Left ventricle myocardium inferior (tissue), 1 donor: ENCODE measurements around the gene RASAL3. TPM values are rescaled to one million over a fixed set of nuclear protein-coding genes. Genes with fewer than 3 reads are reported as not detected.

Experiments
- DNase-seq: peaks from one replicate; pipeline ENCODE4 v3.0.0-alpha.2; 2020
- H3K27ac ChIP-seq: fragments of 200-600 bp; replicated peaks from 2 replicates; pipeline ENCODE4 v1.8.0; 2021
- H3K27me3 ChIP-seq: fragments of 200-600 bp; 2 replicates; pipeline ENCODE4 v1.8.0; 2021; ENCODE audit warnings: low read depth
- H3K36me3 ChIP-seq: fragments of 200-600 bp; 2 replicates; pipeline ENCODE4 v1.8.0; 2021
- H3K4me1 ChIP-seq: fragments of 200-600 bp; 2 replicates; pipeline ENCODE4 v1.8.0; 2021
- H3K4me3 ChIP-seq: fragments of 200-600 bp; 2 replicates; pipeline ENCODE4 v1.8.0; 2021; ENCODE audit warnings: mild to moderate bottlenecking, moderate library complexity
- H3K9me3 ChIP-seq: fragments of 200-600 bp; replicated peaks from 2 replicates; pipeline ENCODE4 v1.8.0; 2021
- intact Hi-C: fragments of 100-400 bp; cut with micrococcal nuclease; formaldehyde crosslinking; loops from one replicate; pipeline ENCODE4 v1.11.0; 2022
- total RNA-seq: library from RNA; stranded (reverse); fragmentation: NEBNext Ultra II Directional; extraction: Animal tissue kit (Norgen Biotek cat#: 25700); gene quantifications from one replicate; pipeline ENCODE4 v1.2.1, GENCODE V29; 2021
- TF ChIP-seq, protein P1 (sequence below): fragments of 200-600 bp; IDR thresholded peaks from 2 replicates; pipeline ENCODE4 v1.8.0; 2021; ENCODE audit warnings: antibody characterized with exemption, mild to moderate bottlenecking, borderline replicate concordance
- donor health status: DM: no; HTN: yes; CAD: no; lungs with severe emphysema.

Gene RASAL3
- total RNA-seq, 1 donor from 2014 or later: 1.5 TPM

DNA sequence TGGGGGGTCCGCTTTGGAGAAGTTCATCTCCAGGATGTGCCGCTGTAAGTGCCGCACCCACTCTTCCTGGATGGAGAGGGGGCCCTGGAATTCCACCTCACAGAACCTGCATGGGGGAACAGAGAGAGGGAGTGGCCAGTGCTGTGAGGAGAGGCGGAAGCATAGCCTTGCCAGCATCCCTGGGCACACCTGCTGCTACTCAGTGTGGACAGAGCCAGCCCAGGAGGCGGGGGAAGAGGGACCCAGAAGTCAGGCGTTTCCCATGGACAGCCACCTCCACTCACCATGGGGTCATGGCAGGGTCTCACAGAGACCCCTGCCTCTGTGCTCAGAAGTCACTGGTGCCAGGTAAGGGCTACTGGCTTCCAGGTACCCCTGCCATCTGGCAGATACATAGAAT, 41.2 kb downstream of the RASAL3 start:
- TF ChIP-seq, protein P1, sequence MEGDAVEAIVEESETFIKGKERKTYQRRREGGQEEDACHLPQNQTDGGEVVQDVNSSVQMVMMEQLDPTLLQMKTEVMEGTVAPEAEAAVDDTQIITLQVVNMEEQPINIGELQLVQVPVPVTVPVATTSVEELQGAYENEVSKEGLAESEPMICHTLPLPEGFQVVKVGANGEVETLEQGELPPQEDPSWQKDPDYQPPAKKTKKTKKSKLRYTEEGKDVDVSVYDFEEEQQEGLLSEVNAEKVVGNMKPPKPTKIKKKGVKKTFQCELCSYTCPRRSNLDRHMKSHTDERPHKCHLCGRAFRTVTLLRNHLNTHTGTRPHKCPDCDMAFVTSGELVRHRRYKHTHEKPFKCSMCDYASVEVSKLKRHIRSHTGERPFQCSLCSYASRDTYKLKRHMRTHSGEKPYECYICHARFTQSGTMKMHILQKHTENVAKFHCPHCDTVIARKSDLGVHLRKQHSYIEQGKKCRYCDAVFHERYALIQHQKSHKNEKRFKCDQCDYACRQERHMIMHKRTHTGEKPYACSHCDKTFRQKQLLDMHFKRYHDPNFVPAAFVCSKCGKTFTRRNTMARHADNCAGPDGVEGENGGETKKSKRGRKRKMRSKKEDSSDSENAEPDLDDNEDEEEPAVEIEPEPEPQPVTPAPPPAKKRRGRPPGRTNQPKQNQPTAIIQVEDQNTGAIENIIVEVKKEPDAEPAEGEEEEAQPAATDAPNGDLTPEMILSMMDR: no peak
- peaks cover 53% of the 10 kb centered on the region for H3K36me3 ChIP-seq
- intact Hi-C loops: no loop called here
- DNase-seq: no peak
- H3K4me3 ChIP-seq: no peak overlapping the region
- H3K27me3 ChIP-seq: no peaks in the 10 kb centered on the region
- peaks cover 36% of the 10 kb centered on the region for H3K4me1 ChIP-seq
- H3K27ac ChIP-seq: no peak overlapping the region
- H3K9me3 ChIP-seq: peaks cover 7% of the 10 kb centered on the region

DNA sequence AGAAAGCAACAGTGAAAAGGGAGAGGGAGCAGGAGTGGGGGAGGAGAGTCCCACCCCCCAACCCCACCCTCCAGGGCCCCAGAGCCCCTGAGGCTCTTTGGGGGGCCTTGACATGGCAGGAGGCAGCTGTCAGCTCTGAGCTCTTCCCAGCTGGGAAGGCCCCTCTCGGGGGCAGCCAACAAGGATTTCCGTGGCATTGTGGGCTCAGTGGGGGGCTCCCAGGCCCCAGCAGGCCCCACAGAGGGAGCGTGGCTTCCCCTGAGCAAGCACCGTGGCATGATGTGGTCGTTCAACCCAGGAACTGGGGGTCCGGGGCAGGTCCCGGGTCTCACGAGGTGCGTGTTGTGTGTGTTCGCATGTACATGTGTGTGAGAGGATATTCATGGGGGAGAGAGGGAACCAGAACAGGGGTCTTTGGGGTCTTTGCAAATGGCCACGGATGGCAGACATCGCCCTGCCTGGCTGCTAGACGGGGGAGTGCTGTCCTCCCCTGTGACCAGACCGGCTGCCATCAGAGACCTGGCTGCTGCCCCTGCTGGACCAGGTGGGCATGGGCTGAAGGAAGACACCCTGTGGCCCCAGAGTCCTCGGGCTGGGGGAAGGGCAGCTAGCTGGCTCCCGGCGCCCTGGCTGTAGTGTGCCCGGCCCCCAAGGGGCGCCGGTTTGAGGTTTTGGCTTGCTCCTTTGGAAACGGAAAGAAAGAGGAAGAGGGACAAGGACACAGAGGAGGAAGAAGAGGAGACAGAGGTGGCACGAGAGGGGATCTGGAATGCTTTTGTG, 41.9 kb downstream of the RASAL3 start:
- intact Hi-C loops: no loop called here
- H3K27me3 ChIP-seq: no peaks in the 10 kb centered on the region
- no peak for DNase-seq
- TF ChIP-seq, protein P1: no peak
- H3K27ac ChIP-seq: peak overlapping the region; percentile 63
- peaks cover 7% of the 10 kb centered on the region for H3K9me3 ChIP-seq
- H3K4me1 ChIP-seq: peaks cover 41% of the 10 kb centered on the region
- peaks cover 50% of the 10 kb centered on the region for H3K36me3 ChIP-seq
- peak overlapping the region; percentile 14 for H3K4me3 ChIP-seq

DNA sequence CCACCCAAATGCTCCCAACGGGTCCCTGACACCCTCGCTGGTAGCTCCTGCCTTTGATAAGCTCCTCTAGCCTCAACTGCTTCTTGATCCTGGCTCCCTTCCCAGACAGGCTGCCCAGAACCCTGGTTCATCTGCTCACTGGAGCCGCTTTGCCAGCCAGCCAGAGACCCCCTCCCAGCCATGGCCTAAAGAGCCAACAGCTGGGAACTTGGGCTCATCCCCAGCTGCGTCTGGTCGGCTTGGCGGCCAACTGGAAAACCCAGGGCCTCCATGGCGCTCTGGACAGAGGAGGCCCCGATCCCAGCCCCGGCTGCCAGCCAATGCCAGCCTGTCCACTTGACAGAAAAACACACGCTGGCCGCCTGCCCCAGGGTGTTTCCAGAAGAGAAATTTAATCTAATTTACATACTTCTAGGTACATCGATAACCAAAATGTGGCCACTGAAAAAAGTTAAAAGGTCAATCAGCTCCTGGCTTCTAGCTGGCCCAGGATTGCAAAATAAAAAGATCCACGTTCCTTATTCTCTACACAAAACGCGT, 42.6 kb downstream of the RASAL3 start:
- Histone ChIP-seq H3K4me3 (peak overlapping the region; percentile 14), H3K27ac (peak overlapping the region; percentile 63), H3K27me3 (no peaks in the 10 kb centered on the region), H3K4me1 (peaks cover 48% of the 10 kb centered on the region), H3K36me3 (peaks cover 43% of the 10 kb centered on the region), H3K9me3 (peaks cover 7% of the 10 kb centered on the region)
- intact Hi-C loops: no loop called here
- peak; percentile 67 for DNase-seq
- TF ChIP-seq, protein P1: no peak

DNA sequence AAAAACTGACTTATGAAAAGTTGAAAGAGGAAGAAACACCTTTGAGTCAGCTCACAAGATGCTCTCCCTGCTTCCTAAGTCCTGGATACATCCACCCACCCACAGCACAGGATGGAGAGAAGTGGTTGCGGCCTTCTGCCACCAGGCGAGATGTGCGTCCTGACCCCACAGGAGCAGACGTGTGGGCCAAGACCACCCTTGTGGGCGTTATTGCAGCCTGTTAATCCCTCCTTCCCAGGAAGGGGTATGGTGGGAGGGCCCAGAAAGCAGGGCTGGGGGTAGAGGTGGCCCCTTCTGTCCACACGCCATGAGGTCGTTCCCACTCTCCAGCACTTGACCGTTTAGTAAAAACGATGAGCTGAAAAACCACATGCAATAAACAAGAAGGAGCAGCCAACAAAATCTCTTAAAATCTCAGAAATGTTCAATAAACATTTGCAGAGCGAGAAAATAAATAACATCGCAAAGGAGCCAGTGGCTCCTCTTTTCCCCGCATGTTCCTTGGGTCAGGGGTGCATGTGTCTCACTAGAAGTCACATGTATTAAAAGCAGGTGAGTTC, 43.1 kb downstream of the RASAL3 start:
- H3K4me1 ChIP-seq: peaks cover 54% of the 10 kb centered on the region
- intact Hi-C loops: no loop called here
- H3K36me3 ChIP-seq: peaks cover 37% of the 10 kb centered on the region
- DNase-seq: no peak
- H3K27ac ChIP-seq: peak overlapping the region; percentile 63
- H3K4me3 ChIP-seq: no peak overlapping the region
- H3K27me3 ChIP-seq: no peaks in the 10 kb centered on the region
- H3K9me3 ChIP-seq: peaks cover 7% of the 10 kb centered on the region
- TF ChIP-seq, protein P1: no peak

DNA sequence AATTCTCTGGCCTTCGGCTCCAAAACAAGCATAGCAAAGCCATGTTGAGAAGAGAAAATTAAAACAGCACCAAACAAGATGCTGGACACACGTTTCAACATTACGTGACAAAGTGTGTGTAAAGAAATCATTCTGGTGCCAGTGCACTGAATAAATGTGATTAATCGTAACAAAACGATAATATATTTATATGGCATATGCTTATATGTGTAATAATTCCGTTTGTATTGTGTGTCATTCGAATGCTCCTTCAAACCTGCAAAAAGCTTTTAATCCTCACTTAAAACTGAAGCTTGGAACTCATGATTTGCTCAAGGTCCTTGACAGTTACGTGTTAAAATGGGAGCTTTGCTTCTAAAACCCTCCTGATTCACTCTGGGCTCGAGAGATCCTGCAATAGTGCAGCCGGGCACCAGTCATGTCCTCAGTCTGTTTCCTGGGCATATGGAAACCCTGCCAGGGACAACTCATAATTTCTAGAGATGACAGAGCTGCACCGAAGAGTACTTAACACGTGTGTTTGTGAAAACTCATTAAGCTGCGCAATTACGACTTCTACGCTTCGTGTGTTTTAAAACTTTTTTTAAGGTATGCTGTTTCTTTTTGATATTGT, 44.8 kb downstream of the RASAL3 start:
- H3K27ac ChIP-seq: peak overlapping the region; percentile 66
- peaks cover 36% of the 10 kb centered on the region for H3K36me3 ChIP-seq
- TF ChIP-seq, protein P1: peak; percentile 12
- H3K4me1 ChIP-seq: peaks cover 71% of the 10 kb centered on the region
- peak overlapping the region; percentile 96 for H3K4me3 ChIP-seq
- intact Hi-C loops: no loop called here
- DNase-seq: no peak
- no peaks in the 10 kb centered on the region for H3K27me3 ChIP-seq
- H3K9me3 ChIP-seq: peaks cover 7% of the 10 kb centered on the region
